Bone marrow (tissue), 2 donors: ENCODE data around the gene GGNBP2.
A peak's percentile ranks its signal among the peaks of the same experiment; 100 is the strongest.
"Not testable (repeated sequence)": the region's sequence is repeated elsewhere in the genome, so short reads cannot be mapped to it uniquely, and the experiment has no call there.

ENCODE experiments used
- DNase-seq, 2 donors: peaks; one replicate each; lab custom pipeline; 2025; lab: John Stamatoyannopoulos, UW

The GGNBP2 gene

DNA sequence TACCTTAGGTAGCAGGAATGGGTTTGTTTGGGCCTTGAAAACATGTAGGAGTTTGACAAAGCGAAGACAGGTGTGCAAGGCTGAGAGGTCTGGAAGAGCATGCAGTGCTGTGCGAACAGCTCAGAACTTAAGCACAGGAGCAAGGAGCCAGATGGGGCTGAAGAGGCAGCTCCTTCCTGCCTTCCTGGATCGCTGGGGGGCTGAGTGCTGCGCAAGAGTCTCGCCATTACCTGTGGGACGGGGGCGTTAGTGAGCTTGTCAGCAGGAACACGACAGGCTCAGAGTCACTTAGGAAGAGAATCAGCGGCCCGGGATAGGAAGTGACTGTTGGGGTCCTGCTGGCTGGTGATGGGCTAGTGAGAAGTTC is 56.2 kb downstream of the GGNBP2 start:
- DNase-seq = peak in 1 of 2 donors; percentile 37

DNA sequence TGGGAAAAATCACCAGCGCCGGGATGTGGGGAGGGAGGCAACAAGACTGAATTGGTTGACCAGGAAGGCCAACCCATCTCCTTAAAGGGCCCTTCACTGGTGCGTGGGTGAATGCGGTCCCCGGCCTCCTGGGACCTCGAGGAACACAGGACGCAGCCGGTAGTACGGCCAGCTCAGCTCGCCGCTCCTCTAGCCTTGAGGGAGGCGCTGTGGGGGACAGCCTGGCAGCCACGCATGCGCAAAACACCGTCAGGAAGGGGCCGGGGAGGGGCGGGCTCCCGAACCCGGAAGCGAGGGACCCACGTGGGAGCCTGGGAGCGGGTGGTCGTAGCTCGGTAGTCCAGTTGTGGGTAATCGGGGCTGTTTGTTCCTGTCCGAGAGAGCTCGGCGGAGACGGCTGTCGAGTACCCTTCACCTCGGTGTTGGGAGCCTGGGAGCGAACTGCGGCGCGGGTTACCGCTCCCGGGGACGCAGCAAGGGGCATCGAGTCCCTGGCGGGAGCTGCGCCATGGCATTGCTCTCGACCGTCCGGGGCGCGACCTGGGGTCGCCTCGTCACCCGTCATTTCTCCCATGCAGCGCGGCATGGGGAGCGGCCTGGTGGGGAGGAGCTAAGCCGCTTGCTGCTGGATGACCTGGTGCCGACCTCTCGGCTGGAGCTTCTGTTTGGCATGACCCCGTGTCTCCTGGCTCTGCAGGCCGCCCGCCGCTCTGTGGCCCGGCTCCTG is 56.7 kb downstream of the GGNBP2 start, which contains the start of gene MRM1:
MRM1 (plus strand) TSS at position 281 of the 727 bp plus-strand sequence; CDS start at position 509, 228 bp downstream.
- peak; percentile 71 to 84 for DNase-seq

DNA sequence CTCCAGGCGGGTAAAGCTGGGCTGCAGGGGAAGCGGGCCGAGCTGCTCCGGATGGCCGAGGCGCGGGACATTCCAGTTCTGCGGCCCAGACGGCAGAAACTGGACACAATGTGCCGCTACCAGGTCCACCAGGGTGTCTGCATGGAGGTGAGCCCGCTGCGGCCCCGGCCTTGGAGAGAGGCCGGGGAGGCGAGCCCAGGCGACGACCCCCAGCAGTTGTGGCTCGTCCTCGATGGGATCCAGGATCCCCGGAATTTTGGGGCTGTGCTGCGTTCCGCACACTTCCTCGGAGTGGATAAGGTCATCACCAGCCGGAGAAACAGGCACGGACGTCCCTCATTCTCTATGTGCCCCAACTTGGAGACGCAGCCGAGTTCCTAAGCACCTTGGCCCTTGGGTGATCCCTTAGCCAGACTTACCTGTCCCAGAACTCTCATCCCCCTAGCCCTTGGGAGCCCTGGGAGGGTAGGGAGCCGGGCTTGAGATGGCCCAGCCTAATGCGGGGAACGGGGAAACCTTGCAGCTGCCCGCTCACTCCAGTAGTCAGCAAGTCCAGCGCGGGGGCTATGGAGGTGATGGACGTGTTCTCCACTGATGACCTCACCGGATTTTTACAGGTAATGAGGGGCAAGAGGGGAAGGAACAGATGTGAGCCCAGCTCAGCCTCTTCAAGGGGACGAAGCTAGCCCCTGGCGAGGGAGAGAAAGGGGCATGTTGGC is 57.5 kb downstream of the GGNBP2 start:
- no peak for DNase-seq

DNA sequence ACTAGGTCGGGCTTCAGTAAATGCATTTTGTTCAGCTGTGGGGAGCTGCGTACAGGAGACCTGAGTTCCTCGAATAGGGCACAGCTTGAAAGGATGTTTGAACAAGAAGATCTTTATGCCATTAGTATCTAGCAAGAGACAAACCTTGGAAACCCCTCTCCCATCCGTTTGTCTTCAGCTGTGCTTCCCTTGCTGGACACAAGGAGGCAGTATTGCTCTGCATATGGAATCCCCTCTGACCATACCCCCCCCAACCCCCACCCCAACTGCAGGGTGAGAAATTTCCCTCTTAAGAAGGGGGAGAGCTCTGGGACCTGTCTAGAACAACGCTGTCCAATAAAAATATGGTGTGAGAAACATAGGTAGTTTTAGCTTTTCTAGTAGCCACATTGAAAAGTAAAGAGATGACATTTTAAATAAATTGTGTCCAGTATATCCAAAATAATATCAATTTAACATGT is 58.2 kb downstream of the GGNBP2 start:
- peak in 1 of 2 donors; percentile 54 for DNase-seq

DNA sequence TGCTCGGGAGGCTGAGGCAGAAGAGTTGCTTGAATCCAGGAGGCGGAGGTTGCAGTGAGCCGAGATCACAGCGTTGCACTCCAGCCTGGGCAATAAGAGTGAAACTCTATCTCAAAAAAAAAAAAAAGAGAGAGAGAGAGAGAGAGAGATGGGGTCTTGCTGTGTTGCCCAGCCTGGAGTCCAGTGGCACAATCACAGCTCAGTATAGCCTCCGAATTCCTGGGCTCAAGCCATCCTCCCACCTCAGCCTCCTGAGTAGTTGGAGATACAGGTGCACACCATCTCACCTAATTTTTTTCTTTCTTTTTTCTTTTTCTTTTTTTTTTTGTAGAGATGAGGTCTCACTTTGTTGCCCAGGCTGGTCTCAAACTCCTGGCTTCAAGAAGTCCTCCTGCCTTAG is 60.3 kb downstream of the GGNBP2 start:
- not testable (repeated sequence) for DNase-seq

DNA sequence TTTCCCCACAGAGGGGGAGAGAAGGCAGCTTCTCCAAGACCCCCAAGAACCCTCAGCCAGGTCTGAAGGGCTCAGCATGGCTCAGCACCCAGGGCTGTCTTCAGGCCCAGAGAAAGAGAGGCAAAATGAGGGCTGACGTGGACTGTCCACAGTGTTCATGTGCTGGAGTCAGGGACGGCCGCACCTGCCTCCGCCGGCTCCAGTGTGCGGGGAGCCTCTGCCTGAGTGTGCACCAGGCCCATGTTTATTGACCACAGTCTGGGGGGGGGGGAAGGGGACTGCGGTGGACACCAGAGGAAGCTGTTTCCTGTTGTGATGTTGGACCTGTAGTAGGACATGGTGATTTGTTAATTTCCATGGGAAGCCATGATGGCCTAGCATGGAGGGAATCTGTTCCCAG is 63.6 kb downstream of the GGNBP2 start:
- DNase-seq = no peak

DNA sequence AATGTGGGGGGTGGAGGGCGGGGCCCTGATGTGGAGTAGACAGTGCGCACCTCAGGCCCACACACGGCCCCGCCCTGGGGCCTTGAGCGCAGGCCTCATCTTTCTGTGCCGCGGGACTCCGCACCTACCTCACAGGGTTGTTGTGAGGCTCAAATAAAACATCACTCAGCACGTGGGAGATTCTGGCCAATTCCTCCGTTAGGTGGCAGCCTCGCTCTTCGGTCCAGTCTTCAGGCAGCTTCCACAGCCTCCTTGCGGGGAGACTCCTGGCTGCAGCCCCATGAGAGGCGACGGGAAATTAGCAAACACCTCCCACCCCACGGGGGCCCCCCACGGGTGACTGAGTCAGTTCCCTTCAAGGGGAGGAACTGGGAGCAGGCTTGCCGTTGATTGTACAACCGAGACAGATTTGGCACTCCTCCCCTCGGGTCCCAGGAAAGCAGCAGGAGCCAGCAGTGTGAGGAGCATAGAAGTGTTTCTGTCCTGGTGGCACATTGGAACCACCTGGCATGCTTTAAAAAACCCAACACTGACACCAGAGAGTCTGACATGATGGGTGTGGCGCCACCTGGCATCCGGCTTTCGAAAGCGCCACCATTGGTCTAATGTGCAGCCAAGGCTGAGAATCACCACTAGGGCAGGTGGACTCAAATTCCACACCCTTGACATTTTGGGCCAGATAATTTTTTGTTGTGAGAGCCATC is 64.2 kb downstream of the GGNBP2 start:
- DNase-seq = no peak

DNA sequence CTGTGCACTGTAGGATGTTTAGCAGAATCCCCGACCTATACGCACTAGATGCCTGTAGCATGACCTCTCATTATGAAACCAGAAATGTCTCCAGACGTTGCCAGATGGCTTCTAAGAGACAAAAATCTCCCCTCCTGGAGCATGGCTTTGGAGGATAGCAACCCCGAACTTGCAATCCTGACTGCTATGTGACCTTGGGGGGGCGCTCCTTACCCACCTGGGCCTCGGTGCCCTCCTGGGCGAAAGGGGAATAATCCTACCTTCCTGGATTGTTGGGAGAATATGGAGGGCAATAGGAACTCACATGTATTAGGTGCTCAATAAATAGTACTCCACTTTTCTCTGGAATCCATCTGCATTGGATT is 64.8 kb downstream of the GGNBP2 start:
- no peak for DNase-seq

DNA sequence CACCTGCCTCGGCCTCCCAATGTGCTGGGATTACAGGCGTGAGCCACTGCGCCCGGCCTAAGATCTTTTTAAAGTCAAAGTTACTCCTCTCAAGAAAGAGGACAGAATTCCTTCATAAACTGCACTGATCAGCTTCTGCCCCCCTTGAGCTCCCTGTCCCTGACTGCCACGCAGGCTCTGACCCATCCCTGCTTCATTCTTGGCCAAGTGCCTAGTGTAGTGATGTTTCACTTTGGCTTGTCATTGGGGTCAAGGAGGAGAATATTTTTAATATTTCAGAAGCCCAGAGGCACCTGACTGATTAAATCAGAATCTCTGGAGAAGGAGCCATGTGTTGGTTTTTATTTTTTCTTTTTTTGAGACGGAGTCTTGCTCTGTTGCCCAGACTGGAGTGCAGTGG is 65.8 kb downstream of the GGNBP2 start:
- DNase-seq = no peak

DNA sequence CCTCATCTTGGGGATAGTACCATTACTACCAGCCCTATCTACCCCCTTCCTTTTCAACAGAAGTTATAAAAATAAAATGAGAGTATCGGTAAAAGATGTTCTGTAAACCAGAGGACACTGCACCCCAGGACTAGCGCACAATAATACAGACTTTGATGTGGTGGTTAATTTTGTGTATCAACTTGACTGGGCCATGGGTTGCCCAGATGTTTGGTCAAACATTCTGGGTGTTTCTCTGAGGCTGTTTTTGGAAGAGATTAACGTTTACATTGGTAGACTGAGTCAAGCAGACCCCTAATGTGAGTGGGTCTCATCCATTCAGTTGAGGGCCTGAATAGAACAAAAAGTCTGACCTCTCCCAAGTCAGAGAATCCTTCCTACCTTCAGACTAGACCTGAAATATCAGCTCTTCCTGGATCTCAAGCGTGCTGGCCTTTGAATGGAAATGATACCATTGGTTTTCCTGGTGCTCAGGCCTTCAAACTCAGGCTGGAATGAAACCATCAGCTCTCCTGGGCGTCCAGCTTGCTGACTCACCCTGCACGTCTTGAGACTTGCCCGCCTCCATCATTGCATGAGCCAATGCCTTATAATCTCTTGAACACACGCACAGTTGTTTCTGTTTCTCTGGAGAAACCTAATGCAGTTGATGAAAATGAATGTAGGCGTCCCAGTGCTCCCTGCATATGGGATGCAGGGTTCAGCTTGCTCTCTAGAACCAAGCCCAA is 66.8 kb downstream of the GGNBP2 start:
- DNase-seq = no peak

DNA sequence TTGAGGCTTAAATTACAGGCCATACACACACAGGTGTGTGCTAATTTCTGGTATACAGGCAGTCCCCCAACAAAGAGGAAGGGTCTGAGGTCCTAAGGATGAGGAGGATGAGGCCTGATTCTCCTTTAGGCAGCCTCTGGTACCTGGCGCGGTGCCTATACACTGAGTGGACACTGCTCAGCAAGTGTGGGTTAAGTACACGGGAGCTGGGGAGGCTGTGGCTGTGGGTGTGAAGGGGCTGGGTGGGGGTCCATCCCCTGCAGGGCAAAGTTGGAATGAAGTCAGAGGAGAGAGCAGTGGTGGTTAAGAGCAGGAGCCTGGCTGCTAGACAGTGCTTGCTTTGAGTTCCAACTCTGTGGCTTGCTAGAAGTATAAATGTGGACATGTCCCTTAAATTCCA is 67.6 kb downstream of the GGNBP2 start:
- DNase-seq = no peak

DNA sequence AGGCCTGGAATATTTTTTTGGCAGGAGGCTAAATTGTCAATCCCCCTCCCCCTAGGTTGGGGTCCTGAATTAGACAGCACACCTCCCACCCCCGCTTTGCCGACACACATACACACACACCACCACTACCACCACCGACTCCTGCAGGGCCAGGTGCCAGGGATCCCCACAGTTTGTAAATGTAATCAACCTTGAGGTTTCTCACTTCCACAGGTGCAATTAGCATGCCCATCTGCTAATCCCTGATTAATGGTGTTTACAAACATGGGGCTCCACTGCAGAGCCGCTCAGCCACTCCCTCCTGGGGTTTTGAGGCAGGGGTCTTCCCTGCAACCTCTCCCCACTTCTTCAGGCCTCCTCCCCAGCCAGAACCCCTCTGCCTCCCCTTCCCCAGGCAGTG is 68.4 kb downstream of the GGNBP2 start:
- no peak for DNase-seq

DNA sequence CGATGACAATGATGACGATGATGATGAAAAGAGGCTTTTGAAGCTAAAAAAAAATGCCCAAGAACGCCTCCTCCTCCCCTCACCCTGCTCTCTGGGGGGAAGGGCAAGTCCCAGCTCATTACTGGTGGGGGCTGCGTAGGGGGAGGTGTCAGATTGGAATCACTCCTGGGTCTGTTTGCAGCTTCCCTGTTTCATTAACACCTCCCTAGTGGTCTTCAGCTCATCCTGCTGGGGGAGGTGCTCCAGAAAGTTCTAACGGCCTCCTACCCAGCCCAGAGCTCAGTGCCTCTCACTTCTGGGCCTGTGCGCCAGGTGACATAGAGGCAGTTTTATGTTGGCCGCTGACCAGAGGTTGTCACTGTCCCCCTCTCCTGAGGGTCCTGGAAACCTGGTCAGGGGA is 69.4 kb downstream of the GGNBP2 start:
- DNase-seq = no peak

DNA sequence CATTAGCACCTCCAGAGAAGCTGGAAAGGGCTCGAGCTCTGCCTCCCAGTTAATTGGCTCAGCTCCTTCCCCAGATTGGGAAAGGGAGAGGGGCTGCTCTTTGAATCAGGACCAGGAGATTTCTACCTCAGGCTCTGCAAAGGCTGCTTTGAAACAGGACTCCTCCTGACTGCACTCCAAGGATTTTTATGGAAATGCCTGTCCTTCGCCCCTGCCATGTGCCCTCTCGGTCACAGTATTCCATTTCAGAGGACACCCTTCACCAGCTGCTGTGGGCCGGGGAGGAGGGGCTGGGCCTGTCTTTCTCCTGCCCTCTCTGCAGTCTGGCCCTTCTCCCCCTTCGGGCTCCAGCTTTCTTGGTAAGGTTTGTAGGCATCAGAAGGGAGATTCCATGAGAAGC is 70.2 kb downstream of the GGNBP2 start:
- DNase-seq = no peak

DNA sequence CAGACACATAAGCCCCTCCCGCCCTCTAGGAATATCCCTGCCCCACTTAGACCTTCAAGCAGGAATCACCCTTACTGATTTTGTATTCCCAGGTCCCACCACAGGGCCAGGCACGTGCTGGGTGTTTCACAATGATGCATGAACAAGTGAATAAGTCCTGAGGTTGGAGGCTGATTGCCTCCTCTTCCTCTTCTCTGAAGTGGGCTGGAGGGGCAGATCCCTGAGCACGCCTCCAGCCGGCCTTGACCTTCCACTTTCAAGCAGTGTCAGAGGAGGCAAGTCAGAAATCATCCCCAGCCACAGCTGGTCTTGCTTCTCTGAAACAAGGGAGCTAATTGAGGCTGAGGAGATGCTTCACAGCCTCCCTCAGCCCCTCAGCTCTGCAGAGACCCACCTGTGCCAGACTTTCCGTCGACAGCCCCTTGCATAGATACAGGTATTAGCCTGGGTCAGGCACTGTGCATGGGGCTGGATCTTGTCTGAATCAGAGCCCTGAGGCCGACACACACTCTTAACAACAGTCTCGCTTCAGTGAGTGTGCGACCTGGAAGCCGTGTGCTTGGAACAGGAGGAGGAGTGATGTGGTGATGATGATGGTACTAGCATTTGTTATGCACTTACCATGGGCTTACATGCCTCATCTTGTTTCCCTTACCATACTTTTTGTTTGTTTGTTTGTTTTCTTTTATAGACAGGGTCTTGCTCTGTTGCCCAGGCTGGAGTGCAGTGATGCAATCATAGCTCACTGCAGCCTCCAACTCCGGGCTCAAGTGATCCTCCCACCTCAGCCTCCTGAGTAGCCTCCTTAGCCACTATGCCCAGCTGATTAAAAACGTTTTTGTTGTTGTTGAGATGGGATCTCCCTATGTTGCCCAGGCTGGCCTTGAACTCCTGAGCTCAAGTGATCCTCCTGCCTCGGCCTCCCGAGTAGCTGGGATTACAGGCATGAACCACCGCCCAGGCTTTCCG is 71.6 kb downstream of the GGNBP2 start:
- no peak for DNase-seq

DNA sequence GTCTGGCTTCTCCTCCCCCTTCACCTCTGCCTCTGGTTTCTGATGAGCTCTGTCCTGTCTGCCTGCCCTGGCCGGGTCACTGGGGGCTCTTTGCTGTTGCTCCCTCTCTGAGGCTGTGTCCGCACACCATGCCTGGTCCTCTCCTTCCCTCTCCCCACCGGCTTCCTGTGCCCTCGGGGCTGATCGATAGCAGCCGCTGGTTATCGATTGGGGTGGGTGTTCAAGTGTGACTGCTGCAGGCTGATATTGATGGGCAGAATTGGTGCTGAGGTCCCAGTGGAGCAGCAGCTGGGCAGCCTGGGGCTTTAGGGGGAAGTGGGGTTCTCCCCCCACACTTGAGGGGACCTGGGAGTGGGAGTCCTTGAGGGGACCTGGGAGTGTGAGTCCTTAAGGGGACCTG is 73.1 kb downstream of the GGNBP2 start:
- no peak for DNase-seq

DNA sequence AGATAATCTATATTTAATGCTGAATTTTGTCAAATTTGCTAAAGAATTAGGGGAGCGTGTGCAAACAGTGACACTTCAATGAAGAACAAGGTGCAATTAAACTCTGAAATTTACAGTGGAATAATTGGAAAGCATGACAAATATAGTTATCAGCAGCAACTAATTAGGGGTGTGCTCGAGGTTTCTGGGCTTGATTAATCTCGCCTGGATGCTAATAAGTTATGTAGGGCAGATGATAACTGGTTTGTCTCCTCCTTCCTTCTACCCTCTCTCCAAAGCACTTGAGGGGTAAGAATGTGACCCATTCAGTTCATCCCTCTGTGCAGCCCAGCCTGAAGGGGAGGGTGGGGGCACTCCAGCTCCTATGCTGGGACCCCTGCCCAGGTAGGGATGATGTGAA is 78.6 kb downstream of the GGNBP2 start:
- DNase-seq = no peak

DNA sequence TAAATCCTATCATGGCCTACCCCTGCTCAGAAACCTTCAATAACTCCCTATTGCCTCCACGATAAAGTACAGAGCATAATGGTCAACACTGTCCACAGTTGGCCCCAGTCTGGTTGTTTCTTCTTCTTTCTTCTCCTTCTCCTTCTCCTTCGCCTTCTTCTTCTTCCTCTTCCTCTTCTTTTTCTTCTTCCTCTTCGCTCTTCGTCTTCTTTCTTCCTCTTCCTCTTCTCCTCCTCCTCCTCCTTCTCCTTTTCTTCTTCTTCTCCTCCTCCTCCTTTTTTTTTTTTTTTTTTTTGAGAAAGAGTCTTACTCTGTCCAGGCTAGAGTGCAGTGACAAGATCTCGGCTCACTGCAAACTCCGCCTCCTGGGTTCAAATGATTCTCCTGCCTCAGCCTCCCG is 80.5 kb downstream of the GGNBP2 start:
- DNase-seq = no peak

DNA sequence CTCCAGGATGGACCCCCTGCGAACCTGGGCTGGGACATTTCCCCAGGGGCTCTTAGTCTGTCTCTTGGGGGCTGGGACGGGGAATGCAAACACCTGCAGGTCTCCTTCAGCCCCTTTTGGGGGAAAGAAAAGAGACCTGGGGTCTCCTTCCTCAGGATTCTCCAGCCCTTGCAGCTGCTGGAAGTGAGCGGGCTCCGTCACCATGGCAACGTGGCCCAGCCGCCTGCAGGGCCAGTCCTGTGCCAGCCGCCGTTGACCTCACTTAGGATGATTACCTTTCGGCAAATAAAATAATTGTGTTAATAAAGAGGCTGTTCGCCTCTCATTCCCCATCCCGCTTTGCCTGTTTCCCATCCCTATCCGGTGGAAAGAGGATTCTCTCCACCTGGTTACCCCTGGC is 82.4 kb downstream of the GGNBP2 start:
- no peak for DNase-seq

DNA sequence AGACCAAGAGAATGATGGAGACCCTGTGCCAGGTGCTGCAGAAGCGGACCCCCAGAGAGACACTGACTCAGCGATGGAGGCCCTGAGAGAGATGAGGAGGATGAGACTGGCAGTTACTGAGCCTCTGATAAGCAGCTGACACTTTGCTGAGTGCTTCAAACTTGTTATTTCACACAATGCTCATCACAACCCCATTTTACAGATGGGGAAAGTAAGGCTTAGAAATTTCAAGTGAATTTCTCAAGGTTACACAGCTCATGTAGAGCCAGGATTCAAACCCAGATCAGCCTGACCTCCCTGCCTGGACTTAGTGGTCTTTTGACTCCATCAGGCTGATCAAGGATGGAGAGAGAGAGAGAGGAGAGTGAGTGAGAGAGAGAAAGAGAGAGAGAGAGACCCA is 83.9 kb downstream of the GGNBP2 start:
- DNase-seq = no peak

DNA sequence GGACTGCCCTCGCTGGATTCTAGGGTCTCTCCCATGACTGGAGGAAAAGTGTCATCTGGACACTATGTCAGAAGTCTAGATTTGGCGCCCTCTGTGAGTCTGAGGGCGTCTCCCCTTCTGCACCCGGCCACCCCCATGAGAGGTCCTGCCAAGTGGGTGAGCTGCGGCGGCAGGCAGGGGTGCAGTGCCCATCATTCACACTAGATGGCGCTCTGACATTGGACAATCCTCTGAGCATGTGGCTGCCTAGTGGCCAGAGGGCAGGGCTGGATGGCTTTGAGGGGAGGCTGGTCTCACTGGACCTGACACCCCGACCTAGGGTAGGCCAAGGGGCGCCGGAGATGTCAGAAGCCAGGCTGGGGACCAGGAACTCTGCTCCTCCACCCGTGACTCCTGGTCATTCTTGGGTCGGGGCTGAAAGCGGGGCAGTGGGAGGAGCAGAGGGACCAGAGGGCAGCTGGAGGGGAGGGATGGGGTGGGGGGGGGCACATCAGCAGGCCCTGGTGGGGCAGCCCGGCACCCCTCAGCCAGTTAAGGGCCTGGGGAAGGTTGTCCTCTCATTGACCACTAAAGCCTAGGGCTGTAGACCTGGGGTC is 84.6 kb downstream of the GGNBP2 start:
- DNase-seq = peak; percentile 44 to 51
